Ishikawa (cell line): ENCODE results near the gene TUBA1B.

Experiments used
- CEBPB ChIP-seq: IDR thresholded peaks from 2 replicates; pipeline ENCODE4 v1.6.1; 2012
- CREB1 ChIP-seq: IDR thresholded peaks from 2 replicates; pipeline ENCODE4 v1.6.1; 2012; ENCODE audit warnings: low read depth
- EGR1 ChIP-seq: IDR thresholded peaks from 2 replicates; pipeline ENCODE4 v1.6.1; 2012
- EP300 ChIP-seq: IDR thresholded peaks from 2 replicates; pipeline ENCODE4 v1.6.1; 2012; ENCODE audit warnings: borderline replicate concordance
- FOXM1 ChIP-seq: IDR thresholded peaks from 2 replicates; pipeline ENCODE4 v1.6.1; 2012; ENCODE audit warnings: low read depth, borderline replicate concordance
- MAX ChIP-seq: IDR thresholded peaks from 2 replicates; pipeline ENCODE4 v1.6.1; 2012
- NFIC ChIP-seq: IDR thresholded peaks from 2 replicates; pipeline ENCODE4 v1.6.1; 2012
- RAD21 ChIP-seq: IDR thresholded peaks from 2 replicates; pipeline ENCODE4 v1.6.1; 2012; ENCODE audit warnings: low read depth
- REST ChIP-seq: IDR thresholded peaks from 2 replicates; pipeline ENCODE4 v1.6.1; 2012; ENCODE audit warnings: low read depth, mild to moderate bottlenecking
- TAF1 ChIP-seq: IDR thresholded peaks from 2 replicates; pipeline ENCODE4 v1.6.1; 2012; ENCODE audit warnings: low read depth, mild to moderate bottlenecking
- TCF12 ChIP-seq: IDR thresholded peaks from 2 replicates; pipeline ENCODE4 v1.6.1; 2012; ENCODE audit warnings: low read depth
- TEAD4 ChIP-seq: IDR thresholded peaks from 2 replicates; pipeline ENCODE4 v1.6.1; 2012
- USF1 ChIP-seq: IDR thresholded peaks from 2 replicates; pipeline ENCODE4 v1.6.1; 2012
- YY1 ChIP-seq: IDR thresholded peaks from 2 replicates; pipeline ENCODE4 v1.6.1; 2012; ENCODE audit warnings: low read depth
- ZBTB7A ChIP-seq: IDR thresholded peaks from 2 replicates; pipeline ENCODE4 v1.6.1; 2012; ENCODE audit warnings: low read depth

The TUBA1B gene

GRCh38 chr12:49091056-49091835, 39.9 kb downstream of the TUBA1B start:
- no peak for TF ChIP-seq CREB1
- TF ChIP-seq REST: no peak
- TF ChIP-seq NFIC: no peak
- TF ChIP-seq MAX: no peak
- no peak for TF ChIP-seq TCF12
- no peak for TF ChIP-seq EP300
- no peak for TF ChIP-seq YY1
- no peak for TF ChIP-seq FOXM1
- no peak for TF ChIP-seq TEAD4
- no peak for TF ChIP-seq CEBPB
- TF ChIP-seq TAF1: no peak
- TF ChIP-seq RAD21: no peak
- no peak for TF ChIP-seq EGR1
- TF ChIP-seq USF1: no peak
- TF ChIP-seq ZBTB7A: no peak

- TF ChIP-seq ZBTB7A (peak; percentile 31; the same call in 1 of the 2 replicates), TAF1 (no peak)
Observed at GRCh38 chr12:49089821-49090773, 41.1 kb downstream of the TUBA1B start.

GRCh38 chr12:49088932-49089330, 42.3 kb downstream of the TUBA1B start:
- no peak for TF ChIP-seq TCF12
- no peak for TF ChIP-seq EGR1
- no peak for TF ChIP-seq FOXM1
- TF ChIP-seq TEAD4: no peak
- no peak for TF ChIP-seq RAD21
- no peak for TF ChIP-seq ZBTB7A
- no peak for TF ChIP-seq CEBPB
- no peak for TF ChIP-seq USF1
- TF ChIP-seq EP300: no peak
- no peak for TF ChIP-seq YY1
- no peak for TF ChIP-seq CREB1

GRCh38 chr12:49088150-49088931, 42.9 kb downstream of the TUBA1B start:
- TF ChIP-seq CEBPB (no peak), EGR1 (no peak), CREB1 (no peak), MAX (peak; percentile 74), ZBTB7A (peak; percentile 66; the same call in 1 of the 2 replicates), FOXM1 (no peak), TEAD4 (peak; percentile 46), REST (no peak), TCF12 (no peak; the same call in 1 of the 2 replicates), NFIC (no peak), EP300 (no peak), RAD21 (peak; percentile 85), USF1 (0 out of 2 replicates have a peak, but pooled peaks have one; percentile 17), TAF1 (no peak), YY1 (peak; percentile 73)
